ENCODE measurements around the gene TSTD1. TPM values are rescaled to one million over a fixed set of nuclear protein-coding genes. Genes with fewer than 3 reads are reported as not detected.
A peak's percentile ranks its signal among the peaks of the same experiment; 100 is the strongest.
"Not testable (repeated sequence)": the region's sequence is repeated elsewhere in the genome, so short reads cannot be mapped to it uniquely, and the experiment has no call there.

TSTD1 gene
- total RNA-seq, 1 donor from 2014 or later, result 112 TPM

GRCh38 chr1:161066694-161067093 is 27.9 kb upstream of the TSTD1 start:
- TF ChIP-seq, protein P1, sequence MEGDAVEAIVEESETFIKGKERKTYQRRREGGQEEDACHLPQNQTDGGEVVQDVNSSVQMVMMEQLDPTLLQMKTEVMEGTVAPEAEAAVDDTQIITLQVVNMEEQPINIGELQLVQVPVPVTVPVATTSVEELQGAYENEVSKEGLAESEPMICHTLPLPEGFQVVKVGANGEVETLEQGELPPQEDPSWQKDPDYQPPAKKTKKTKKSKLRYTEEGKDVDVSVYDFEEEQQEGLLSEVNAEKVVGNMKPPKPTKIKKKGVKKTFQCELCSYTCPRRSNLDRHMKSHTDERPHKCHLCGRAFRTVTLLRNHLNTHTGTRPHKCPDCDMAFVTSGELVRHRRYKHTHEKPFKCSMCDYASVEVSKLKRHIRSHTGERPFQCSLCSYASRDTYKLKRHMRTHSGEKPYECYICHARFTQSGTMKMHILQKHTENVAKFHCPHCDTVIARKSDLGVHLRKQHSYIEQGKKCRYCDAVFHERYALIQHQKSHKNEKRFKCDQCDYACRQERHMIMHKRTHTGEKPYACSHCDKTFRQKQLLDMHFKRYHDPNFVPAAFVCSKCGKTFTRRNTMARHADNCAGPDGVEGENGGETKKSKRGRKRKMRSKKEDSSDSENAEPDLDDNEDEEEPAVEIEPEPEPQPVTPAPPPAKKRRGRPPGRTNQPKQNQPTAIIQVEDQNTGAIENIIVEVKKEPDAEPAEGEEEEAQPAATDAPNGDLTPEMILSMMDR (IDR thresholded peaks at IDR 0.05; ENCODE audit: insufficient read depth, low read length, poor library complexity, severe bottlenecking), result no peak
- no peaks in the 10 kb centered on the region for H3K36me3 ChIP-seq (ENCODE audit: control insufficient read depth, insufficient read depth, low read length)
- no peak overlapping the region for H3K4me3 ChIP-seq (ENCODE audit: low read depth, low read length)
- no peak for DNase-seq (ENCODE audit: low read depth)
- H3K27me3 ChIP-seq (ENCODE audit: control insufficient read depth, insufficient read depth, low read length), result no peaks in the 10 kb centered on the region

DNA sequence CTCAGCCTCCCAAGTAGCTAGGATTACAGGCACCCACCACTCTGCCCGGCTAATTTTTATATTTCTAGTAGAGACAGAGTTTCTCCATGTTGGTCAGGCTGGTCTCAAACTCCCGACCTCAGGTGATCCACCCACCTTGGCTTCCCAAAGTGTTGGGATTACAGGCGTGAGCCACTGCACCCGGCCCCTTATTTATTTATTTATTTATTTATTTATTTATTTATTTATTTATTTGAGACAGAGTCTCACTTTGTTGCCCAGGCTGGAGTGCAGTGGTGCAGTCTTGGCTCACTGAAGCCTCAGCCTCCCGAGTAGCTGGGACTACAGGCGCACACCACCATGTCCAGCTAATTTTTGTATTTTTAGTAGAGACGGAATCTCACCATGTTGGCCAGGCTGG is 26.9 kb upstream of the TSTD1 start:
- not testable (repeated sequence) for DNase-seq (ENCODE audit: low read depth); H3K4me3 ChIP-seq (ENCODE audit: low read depth, low read length); H3K27me3 ChIP-seq (ENCODE audit: control insufficient read depth, insufficient read depth, low read length); H3K36me3 ChIP-seq (ENCODE audit: control insufficient read depth, insufficient read depth, low read length)

- H3K27me3 ChIP-seq (ENCODE audit: control insufficient read depth, insufficient read depth, low read length); H3K4me3 ChIP-seq (ENCODE audit: low read depth, low read length); H3K36me3 ChIP-seq (ENCODE audit: control insufficient read depth, insufficient read depth, low read length); DNase-seq (ENCODE audit: low read depth): not testable (repeated sequence)
Observed at GRCh38 chr1:161063936-161064335, 25.2 kb upstream of the TSTD1 start.

GRCh38 chr1:161061419-161061818 is 22.7 kb upstream of the TSTD1 start:
- Histone ChIP-seq H3K36me3 (ENCODE audit: control insufficient read depth, insufficient read depth, low read length) (no peaks in the 10 kb centered on the region), H3K27me3 (ENCODE audit: control insufficient read depth, insufficient read depth, low read length) (no peaks in the 10 kb centered on the region), H3K4me3 (ENCODE audit: low read depth, low read length) (no peak overlapping the region)
- DNase-seq (ENCODE audit: low read depth), result no peak
- TF ChIP-seq, protein P1 (IDR thresholded peaks at IDR 0.05; ENCODE audit: insufficient read depth, low read length, poor library complexity, severe bottlenecking), result no peak

GRCh38 chr1:161059293-161059692 is 20.5 kb upstream of the TSTD1 start:
- Histone ChIP-seq H3K36me3 (ENCODE audit: control insufficient read depth, insufficient read depth, low read length) (no peaks in the 10 kb centered on the region), H3K4me3 (ENCODE audit: low read depth, low read length) (no peak overlapping the region), H3K27me3 (ENCODE audit: control insufficient read depth, insufficient read depth, low read length) (no peaks in the 10 kb centered on the region)
- DNase-seq (ENCODE audit: low read depth), result no peak
- TF ChIP-seq, protein P1 (IDR thresholded peaks at IDR 0.05; ENCODE audit: insufficient read depth, low read length, poor library complexity, severe bottlenecking), result no peak

- TF ChIP-seq, protein P1 (IDR thresholded peaks at IDR 0.05; ENCODE audit: insufficient read depth, low read length, poor library complexity, severe bottlenecking), result peak; percentile 2
- Histone ChIP-seq H3K36me3 (ENCODE audit: control insufficient read depth, insufficient read depth, low read length) (no peaks in the 10 kb centered on the region), H3K4me3 (ENCODE audit: low read depth, low read length) (no peak overlapping the region), H3K27me3 (ENCODE audit: control insufficient read depth, insufficient read depth, low read length) (no peaks in the 10 kb centered on the region)
- DNase-seq (ENCODE audit: low read depth), result no peak
Observed at GRCh38 chr1:161054805-161055204, 16.0 kb upstream of the TSTD1 start.

- no peak for DNase-seq (ENCODE audit: low read depth)
- Histone ChIP-seq H3K36me3 (ENCODE audit: control insufficient read depth, insufficient read depth, low read length) (no peaks in the 10 kb centered on the region), H3K27me3 (ENCODE audit: control insufficient read depth, insufficient read depth, low read length) (no peaks in the 10 kb centered on the region), H3K4me3 (ENCODE audit: low read depth, low read length) (no peak overlapping the region)
- TF ChIP-seq, protein P1 (IDR thresholded peaks at IDR 0.05; ENCODE audit: insufficient read depth, low read length, poor library complexity, severe bottlenecking), result no peak
Observed at GRCh38 chr1:161054232-161054631, 15.5 kb upstream of the TSTD1 start.
